ENCODE measurements around the gene C12orf76. TPM values are rescaled to one million over a fixed set of nuclear protein-coding genes. Genes with fewer than 3 reads are reported as not detected.

Gene C12orf76
- total and polyA plus RNA-seq, 2 of the 4 experiments (the other 2 are of a cell fraction), result 5.0 to 7.1 TPM

GRCh38 chr12:110091136-110091711 is 42.9 kb upstream of the C12orf76 start:
- CTCF ChIA-PET, result interaction anchor here (0.6 to 1.0 kb wide), 3 partner anchors 17 to 340 kb away, joined by 3 to 6 read pairs (median 3); no protein-coding TSS in a partner anchor
- Histone ChIP-seq H3K4ac (ENCODE audit: low read depth, low read length) (no peak overlapping the region), H3K27ac (ENCODE audit: insufficient read depth, low read length) (no peak overlapping the region), H2AK5ac (ENCODE audit: low read depth, low read length) (no peak overlapping the region), H3K4me1 (ENCODE audit: control insufficient read depth, insufficient read depth, low read length) (no peaks in the 10 kb centered on the region), H3K9me3 (ENCODE audit: control insufficient read depth, insufficient read depth, low read length) (no peaks in the 10 kb centered on the region; the same call in 1 of the 2 replicates), H2AK9ac (replicated peaks; ENCODE audit: low read depth, low read length, poor library complexity) (no peak overlapping the region), H4K20me1 (ENCODE audit: insufficient read depth, low read length) (no peaks in the 10 kb centered on the region), H3K23ac (ENCODE audit: low read depth, low read length) (no peak overlapping the region), H2AFZ (replicated peaks; ENCODE audit: low read length, poor library complexity) (no peak overlapping the region), H4K5ac (ENCODE audit: low read depth, low read length) (no peak overlapping the region), H3K79me1 (ENCODE audit: low read depth in 1 of 2, low read length in 2 of 2) (no peaks in the 10 kb centered on the region), H3K56ac (ENCODE audit: extremely low read depth, insufficient read depth, low read length) (no peak overlapping the region), H4K91ac (ENCODE audit: insufficient read depth, low read depth, low read length) (no peak overlapping the region), H3K4me2 (ENCODE audit: low read depth, low read length) (no peak overlapping the region), H3K18ac (ENCODE audit: low read depth, low read length) (no peak overlapping the region), H3K27me3 (ENCODE audit: control insufficient read depth, insufficient read depth, low read length) (peaks cover 32% of the 10 kb centered on the region), H2BK5ac (ENCODE audit: low read depth, low read length, poor library complexity, severe bottlenecking) (no peak overlapping the region), H2BK15ac (ENCODE audit: low read depth, low read length) (no peak overlapping the region), H2BK120ac (ENCODE audit: low read depth, low read length) (no peak overlapping the region), H2BK20ac (ENCODE audit: low read depth, low read length) (no peak overlapping the region), H3K36me3 (ENCODE audit: control insufficient read depth, insufficient read depth, low read length) (no peaks in the 10 kb centered on the region), H3K14ac (replicated peaks; ENCODE audit: low read depth, low read length) (no peak overlapping the region), H4K8ac (ENCODE audit: low read depth in 2 of 2, low read length in 2 of 2) (no peak overlapping the region), H3K4me3 (ENCODE audit: insufficient read depth, low read depth, low read length) (no peak overlapping the region), H3K9ac (ENCODE audit: low read depth, low read length) (no peak overlapping the region), H3K9me1 (ENCODE audit: insufficient read depth, low read length) (no peaks in the 10 kb centered on the region)
- BruUV-seq (replicated peaks), result no TSS peak
- POLR2A ChIA-PET (ENCODE audit: unreplicated experiment), result interaction anchor here (0.5 kb wide), 1 partner anchor 121 kb away, joined by 10 read pairs; no protein-coding TSS in a partner anchor
- dilution Hi-C loops (cut with HindIII; ENCODE audit: low sequenced_read_pairs, unreplicated experiment) (no loop called here), intact Hi-C loops (cut with micrococcal nuclease) (no loop called here), in situ Hi-C loops (cut with MboI; ENCODE audit: low sequenced_read_pairs) (loop anchor here (5.0 kb wide), 1 partner anchor 331 kb away; no protein-coding TSS in a partner anchor)
- no peak for DNase-seq
- WGBS, 2 experiments (ENCODE audit: extremely low coverage in 2 of 2, insufficient read length in 1 of 2), result no CpG with 5 or more reads among the region's 3 CpGs
- ATAC-seq (ENCODE audit: low read depth), result no peak
- TF ChIP-seq USF2 (IDR thresholded peaks at IDR 0.05; ENCODE audit: low read depth, low read length) (no peak), MAFK (IDR thresholded peaks at IDR 0.05; ENCODE audit: low read depth, low read length) (no peak), MXI1 (IDR thresholded peaks at IDR 0.05; ENCODE audit: borderline replicate concordance, low read depth, low read length) (no peak), SMC3 (IDR thresholded peaks at IDR 0.05; ENCODE audit: low read depth, low read length) (no peak)
